AG04449 (cell line): ENCODE data around the gene PRPF40B.
A peak's percentile ranks its signal among the peaks of the same experiment; 100 is the strongest.

ENCODE experiments used
- CTCF ChIA-PET: fragments of 350-600 bp; formaldehyde crosslinking; extraction: SDS; loops from one replicate; lab custom pipeline; 2021; ENCODE audit warnings: antibody characterized with exemption; lab: Yijun Ruan, JAX
- POLR2A ChIA-PET: fragments of 400-600, 350-600 bp; formaldehyde crosslinking; extraction: SDS; loops from one replicate; lab custom pipeline; 2020; ENCODE audit warnings: antibody characterized with exemption, inconsistent platforms; lab: Yijun Ruan, JAX
- DNase-seq: peaks from one replicate; pipeline ENCODE4 v3.0.0-alpha.2; 2010; ENCODE audit warnings: low read depth, low spot score
- H3K4me3 ChIP-seq: 2 replicates; pipeline ENCODE4 v1.5.1; 2011; ENCODE audit warnings: low read depth, mild to moderate bottlenecking, control low read depth, low read length
- TF ChIP-seq, protein P1 (sequence below): IDR thresholded peaks from one replicate; pipeline ENCODE4 v1.5.1; 2011; ENCODE audit warnings: mild to moderate bottlenecking, moderate library complexity, low read length, control low read depth, inconsistent platforms; ENCODE audit not compliant: insufficient read depth; ENCODE audit errors: missing control alignments

Gene PRPF40B

DNA sequence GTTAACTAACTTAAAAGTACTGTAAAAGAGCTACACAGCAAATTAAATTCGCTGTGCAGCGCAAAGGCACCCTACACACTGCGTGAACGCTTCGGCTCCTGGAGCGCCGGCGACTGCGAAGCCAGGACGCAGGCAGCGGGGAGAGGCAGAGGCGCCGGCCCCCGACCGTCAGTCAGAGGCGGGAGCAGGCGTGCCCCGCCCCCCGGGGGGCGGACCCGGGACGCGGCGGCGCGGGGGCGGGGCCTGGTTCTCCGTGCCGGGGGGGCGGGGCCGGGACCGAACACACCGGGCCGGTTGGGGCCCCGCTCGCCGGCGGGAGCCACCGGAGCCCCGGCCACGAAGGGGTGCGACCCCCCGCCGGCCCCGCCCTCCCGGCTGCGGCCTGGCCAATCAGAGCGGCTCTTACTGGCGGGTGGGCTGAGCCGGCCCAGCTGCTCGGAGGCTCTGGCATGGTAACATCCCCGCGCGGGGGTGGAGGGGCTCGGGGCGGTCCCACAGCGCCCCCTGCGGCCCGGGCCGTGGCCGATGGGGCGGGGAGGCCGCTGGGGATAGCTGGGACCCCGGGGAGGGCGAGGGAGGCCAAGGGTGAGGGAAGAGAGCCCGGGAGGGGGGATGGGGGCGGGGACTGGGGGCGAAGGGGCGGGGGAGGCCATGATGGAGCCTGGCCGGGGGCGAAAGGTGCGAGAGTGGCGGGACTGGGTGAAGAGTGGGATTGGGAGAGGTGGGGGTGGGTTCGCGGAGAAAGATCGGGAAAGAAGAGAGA lies at the start of gene PRPF40B:
PRPF40B (plus strand) TSS at position 420 of the 763 bp plus-strand sequence; CDS start at position 450, 30 bp downstream.
- TF ChIP-seq, protein P1, sequence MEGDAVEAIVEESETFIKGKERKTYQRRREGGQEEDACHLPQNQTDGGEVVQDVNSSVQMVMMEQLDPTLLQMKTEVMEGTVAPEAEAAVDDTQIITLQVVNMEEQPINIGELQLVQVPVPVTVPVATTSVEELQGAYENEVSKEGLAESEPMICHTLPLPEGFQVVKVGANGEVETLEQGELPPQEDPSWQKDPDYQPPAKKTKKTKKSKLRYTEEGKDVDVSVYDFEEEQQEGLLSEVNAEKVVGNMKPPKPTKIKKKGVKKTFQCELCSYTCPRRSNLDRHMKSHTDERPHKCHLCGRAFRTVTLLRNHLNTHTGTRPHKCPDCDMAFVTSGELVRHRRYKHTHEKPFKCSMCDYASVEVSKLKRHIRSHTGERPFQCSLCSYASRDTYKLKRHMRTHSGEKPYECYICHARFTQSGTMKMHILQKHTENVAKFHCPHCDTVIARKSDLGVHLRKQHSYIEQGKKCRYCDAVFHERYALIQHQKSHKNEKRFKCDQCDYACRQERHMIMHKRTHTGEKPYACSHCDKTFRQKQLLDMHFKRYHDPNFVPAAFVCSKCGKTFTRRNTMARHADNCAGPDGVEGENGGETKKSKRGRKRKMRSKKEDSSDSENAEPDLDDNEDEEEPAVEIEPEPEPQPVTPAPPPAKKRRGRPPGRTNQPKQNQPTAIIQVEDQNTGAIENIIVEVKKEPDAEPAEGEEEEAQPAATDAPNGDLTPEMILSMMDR = peak; percentile 75
- no peak for DNase-seq
- H3K4me3 ChIP-seq = peak within 1 kb of the TSS; percentile 65
- ChIA-PET CTCF (interaction anchor here (0.9 to 3.6 kb wide), 14 partner anchors 9 to 292 kb away, joined by 3 to 27 read pairs (median 5); no protein-coding TSS in a partner anchor), POLR2A (interaction anchor here (0.5 to 2.9 kb wide), 4 partner anchors 83 to 1887 kb away, joined by 3 to 8 read pairs (median 3); partner anchors contain the start of genes SPATS2 and TMBIM6)

DNA sequence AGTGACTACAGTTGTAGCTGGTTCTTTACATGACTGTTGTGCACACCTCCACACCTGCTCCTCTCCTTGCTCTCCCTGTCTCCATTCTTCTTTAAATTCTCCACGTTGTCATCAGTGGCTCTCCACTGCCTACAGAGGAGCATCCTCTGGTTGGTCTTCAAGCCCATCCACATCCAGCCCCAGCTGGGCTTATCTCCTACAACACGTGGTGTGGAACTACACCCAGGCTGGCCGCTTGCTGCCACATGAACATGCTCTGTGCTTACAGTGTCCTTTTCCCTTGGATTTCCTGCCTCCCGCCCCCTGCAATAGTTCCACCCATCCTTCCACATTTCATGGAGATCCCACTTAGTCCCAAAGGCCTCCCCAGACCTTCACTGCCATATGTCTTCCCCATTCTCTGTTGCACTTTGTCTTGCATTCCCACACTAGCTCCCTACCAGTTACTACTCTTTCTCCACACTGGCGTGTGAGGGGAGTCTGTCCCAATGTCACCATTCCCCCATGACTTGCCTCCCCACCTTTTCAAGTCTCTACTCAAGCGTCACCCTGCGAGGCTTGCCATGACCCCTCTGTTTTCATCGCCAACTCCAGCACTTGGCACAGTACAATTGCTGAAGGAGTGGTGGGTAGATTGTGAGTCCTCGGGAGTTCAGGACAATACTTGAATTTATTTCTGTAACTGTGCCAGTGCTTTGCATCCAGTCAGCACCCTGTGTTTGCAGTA lies 45.6 kb upstream of the PRPF40B start:
- POLR2A ChIA-PET = no interaction called here
- no peak for DNase-seq
- TF ChIP-seq, protein P1 = no peak
- CTCF ChIA-PET = interaction anchor here (1.1 to 12.1 kb wide), 7 partner anchors 26 to 293 kb away, joined by 4 to 176 read pairs (median 12); no protein-coding TSS in a partner anchor
- no peak overlapping the region for H3K4me3 ChIP-seq

DNA sequence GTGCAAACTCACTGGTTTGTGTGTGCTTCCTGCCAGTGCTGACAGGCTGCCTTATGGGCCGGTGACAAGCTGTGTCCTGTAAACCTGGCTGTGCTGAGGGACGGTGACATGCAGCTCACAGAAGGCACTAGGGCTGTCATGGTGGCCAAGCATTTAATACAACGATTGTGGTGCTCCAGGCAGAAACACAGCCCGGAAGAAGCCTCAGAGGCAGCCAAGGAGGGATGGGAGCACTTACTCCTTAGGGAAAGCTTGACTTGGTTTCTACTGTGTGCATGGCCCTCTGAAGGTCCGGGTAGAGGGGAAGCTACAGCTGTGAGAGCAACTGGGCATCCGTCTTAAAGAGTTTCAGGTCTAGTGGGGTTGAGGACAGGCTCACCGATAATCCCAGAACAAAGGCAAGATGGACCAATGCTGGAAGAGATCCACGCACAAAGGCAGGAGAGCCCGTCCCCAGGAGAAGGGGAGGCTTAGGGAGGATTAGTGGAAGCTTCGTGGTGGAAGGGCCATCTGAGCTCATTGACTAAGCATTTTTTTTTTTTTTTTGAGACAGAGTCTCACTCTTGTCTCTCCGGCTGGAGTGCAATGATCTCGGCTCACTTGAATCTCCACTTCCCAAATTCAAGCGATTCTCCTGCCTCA lies 44.8 kb upstream of the PRPF40B start:
- POLR2A ChIA-PET = no interaction called here
- TF ChIP-seq, protein P1 = no peak
- CTCF ChIA-PET = interaction anchor here (0.7 to 12.1 kb wide), 9 partner anchors 13 to 284 kb away, joined by 3 to 176 read pairs (median 12); partner anchors contain the start of gene PRPH
- no peak for DNase-seq
- H3K4me3 ChIP-seq = no peak overlapping the region

DNA sequence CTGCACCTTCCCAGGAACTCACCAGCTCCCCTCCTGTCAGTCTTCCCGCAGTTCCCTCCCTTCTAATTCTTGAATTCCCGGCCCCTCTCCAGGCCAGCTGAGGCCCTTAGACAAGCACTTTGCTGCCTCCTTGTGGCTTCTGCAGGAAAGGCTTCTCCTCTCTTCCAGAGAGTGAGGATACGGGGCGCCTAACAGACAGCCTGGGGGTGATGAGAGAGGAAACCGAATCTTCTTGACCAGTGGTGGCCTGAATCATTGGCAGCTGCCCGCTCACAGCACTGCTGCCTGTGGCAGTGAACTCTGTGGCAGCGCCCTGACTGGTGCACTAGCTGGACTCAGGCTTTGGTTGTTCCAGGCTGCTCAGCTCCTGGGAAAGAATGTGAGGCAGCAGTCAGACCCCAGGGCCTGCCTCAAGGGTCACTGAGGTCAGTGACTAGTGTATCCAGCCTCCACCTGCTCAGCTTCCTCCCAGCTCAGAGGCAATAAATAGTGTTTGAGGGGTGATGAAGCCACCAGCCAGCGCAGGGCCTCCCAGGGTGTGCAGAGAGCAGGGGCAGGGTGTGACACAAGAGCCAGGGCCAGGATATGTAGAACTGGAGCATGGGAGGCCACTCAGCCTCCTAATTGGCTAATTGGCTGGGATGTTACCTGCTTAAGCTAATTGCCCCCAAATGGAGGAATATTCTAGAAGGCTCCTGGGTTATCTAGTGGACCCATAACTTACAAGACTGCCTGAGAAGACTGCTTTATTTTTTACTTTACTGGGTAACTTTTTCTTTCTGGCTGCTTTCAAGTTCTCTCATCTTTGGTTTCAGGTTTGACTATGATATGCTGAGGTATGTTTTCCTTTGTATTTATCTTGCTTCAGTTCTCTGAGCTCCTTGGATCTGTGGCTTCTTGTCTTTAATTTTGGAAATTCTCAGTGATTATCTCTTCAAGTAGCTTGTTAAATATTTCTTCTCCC lies 42.5 kb upstream of the PRPF40B start:
- TF ChIP-seq, protein P1 = peak; percentile 93
- POLR2A ChIA-PET = interaction anchor here (1.5 kb wide), 1 partner anchor 249 kb away, joined by 5 read pairs; no protein-coding TSS in a partner anchor
- no peak overlapping the region for H3K4me3 ChIP-seq
- DNase-seq = peak; percentile 9
- CTCF ChIA-PET = interaction anchor here (0.5 to 12.1 kb wide), 50 partner anchors 8 to 306 kb away, joined by 3 to 176 read pairs (median 6); partner anchors contain the start of genes C1QL4, DNAJC22, FAM186B and KCNH3

DNA sequence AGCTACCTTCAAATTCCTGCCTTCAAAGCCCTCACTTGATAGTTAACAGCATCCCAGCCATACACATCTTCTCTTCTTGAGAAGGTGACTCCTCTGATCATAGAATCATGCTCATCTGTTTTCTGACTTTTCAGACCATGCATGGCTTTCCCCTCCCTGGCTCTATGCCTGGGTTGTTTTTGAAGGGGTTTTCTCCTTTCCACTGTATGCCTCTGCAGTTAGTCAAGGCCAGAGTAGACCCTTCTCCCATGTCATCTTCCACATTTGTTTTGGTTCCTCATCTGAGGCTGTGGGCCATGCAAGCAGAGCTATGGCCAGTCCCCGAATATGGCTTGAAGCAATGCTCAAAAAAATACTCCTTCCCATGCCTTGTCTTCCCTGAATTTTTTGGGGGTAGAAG lies 41.2 kb upstream of the PRPF40B start:
- no peak for DNase-seq
- ChIA-PET CTCF (interaction anchor here (0.7 to 12.1 kb wide), 19 partner anchors 7 to 293 kb away, joined by 3 to 176 read pairs (median 16); partner anchors contain the start of genes DNAJC22, FAM186B and MCRS1), POLR2A (no interaction called here)
- TF ChIP-seq, protein P1 = no peak
- no peak overlapping the region for H3K4me3 ChIP-seq
